GM23248 (cell line): Measurements from ENCODE around the gene PHYH. TPM values are rescaled to one million over a fixed set of nuclear protein-coding genes. Genes with fewer than 3 reads are reported as not detected.

Source experiments
- DNase-seq: peaks from one replicate; pipeline ENCODE4 v3.0.0-alpha.2; 2015
- H2AFZ ChIP-seq: fragments of 200-600 bp; sonication (generic); 2 replicates; pipeline ENCODE4 v1.6.1; 2016; ENCODE audit warnings: antibody characterized with exemption
- H3F3A ChIP-seq: fragments of 200-600 bp; sonication (generic); 2 replicates; pipeline ENCODE4 v1.6.1; 2016; ENCODE audit warnings: mild to moderate bottlenecking, antibody characterized with exemption, mixed run types; ENCODE audit not compliant: insufficient read depth
- H3K27ac ChIP-seq: fragments of 200-600 bp; sonication (generic); 2 replicates; pipeline ENCODE4 v1.5.1; 2016; ENCODE audit warnings: mild to moderate bottlenecking
- H3K27me3 ChIP-seq: fragments of 200-600 bp; sonication (generic); replicated peaks from 2 replicates; pipeline ENCODE4 v1.6.1; 2016; ENCODE audit warnings: mild to moderate bottlenecking; ENCODE audit not compliant: insufficient read depth
- H3K36me3 ChIP-seq: fragments of 200-600 bp; sonication (generic); 2 replicates; pipeline ENCODE4 v1.6.1; 2016; ENCODE audit warnings: low read depth, mild to moderate bottlenecking
- H3K4me1 ChIP-seq: fragments of 200-600 bp; sonication (generic); 2 replicates; pipeline ENCODE4 v1.6.1; 2016; ENCODE audit warnings: mild to moderate bottlenecking; ENCODE audit not compliant: insufficient read depth
- H3K4me2 ChIP-seq: fragments of 200-600 bp; sonication (generic); one replicate; pipeline ENCODE4 v1.6.1; 2016; ENCODE audit warnings: mild to moderate bottlenecking; ENCODE audit not compliant: unreplicated experiment
- H3K4me3 ChIP-seq: fragments of 200-600 bp; sonication (generic); 2 replicates; pipeline ENCODE4 v1.5.1; 2016; ENCODE audit warnings: mild to moderate bottlenecking
- H3K79me2 ChIP-seq: fragments of 200-600 bp; sonication (generic); 2 replicates; pipeline ENCODE4 v1.6.1; 2016; ENCODE audit warnings: mild to moderate bottlenecking; ENCODE audit not compliant: insufficient read depth
- H3K9ac ChIP-seq: fragments of 200-600 bp; sonication (generic); 2 replicates; pipeline ENCODE4 v1.6.1; 2016; ENCODE audit warnings: mild to moderate bottlenecking
- H3K9me2 ChIP-seq: fragments of 200-600 bp; sonication (generic); 2 replicates; pipeline ENCODE4 v1.6.1; 2016; ENCODE audit warnings: mixed run types, mild to moderate bottlenecking, moderate library complexity; ENCODE audit not compliant: insufficient read depth
- H3K9me3 ChIP-seq: fragments of 200-600 bp; sonication (generic); one replicate; pipeline ENCODE4 v1.6.1; 2017; ENCODE audit warnings: low read depth
- H4K20me1 ChIP-seq: fragments of 200-600 bp; sonication (generic); 2 replicates; pipeline ENCODE4 v1.6.0; 2016; ENCODE audit not compliant: insufficient read depth
- EZH2 ChIP-seq: fragments of 200-600 bp; sonication (generic); IDR thresholded peaks from 2 replicates; pipeline ENCODE4 v1.6.1; 2018; ENCODE audit warnings: antibody characterized with exemption, mild to moderate bottlenecking; ENCODE audit not compliant: insufficient read depth, poor library complexity, severe bottlenecking
- EZH2phosphoT487 ChIP-seq: fragments of 200-600 bp; sonication (generic); IDR thresholded peaks from 2 replicates; pipeline ENCODE4 v1.6.1; 2018; ENCODE audit warnings: antibody characterized with exemption, moderate library complexity, mild to moderate bottlenecking, low read depth; ENCODE audit not compliant: insufficient read depth
- WGBS, 2 experiments: methylation state at CpG; one replicate each; pipeline ENCODE4 v1.1.6; 2015 to 2017; ENCODE audit warnings: low lambda C conversion rate in 2 of 2, low coverage in 1 of 2; ENCODE audit errors: missing lambda C conversion rate in 2 of 2; 5-methylcytosine and 5-hydroxymethylcytosine counted together
- in situ Hi-C: fragments of 300-500 bp; cut with MboI; formaldehyde crosslinking; loops from 2 replicates; pipeline ENCODE4 v1.15.0; 2020
- polyA plus RNA-seq: library from polyadenylated mRNA; unstranded; fragments of >200 nt; fragmentation: Nextera tagmentation; extraction: Ambion mirVana; gene quantifications from 2 replicates; pipeline ENCODE4 v1.2.1, GENCODE V29; 2016
- total RNA-seq: library from RNA; depleted of rRNA; stranded (reverse); fragments of >200 nt; shearing (Covaris generic); gene quantifications from 2 replicates; pipeline ENCODE4 v1.2.3, GENCODE V29; 2014

The PHYH gene
- total and polyA plus RNA-seq, 2 experiments from 2014 or later, result 19.1 to 29.7 TPM

- Histone ChIP-seq H4K20me1 (no peaks in the 10 kb centered on the region), H3K4me2 (peak overlapping the region; percentile 71), H3K9me2 (no peaks in the 10 kb centered on the region), H2AFZ (peak overlapping the region; percentile 92), H3K27me3 (no peaks in the 10 kb centered on the region), H3K79me2 (no peaks in the 10 kb centered on the region), H3K4me1 (peaks cover 4% of the 10 kb centered on the region; the same call in 1 of the 2 replicates), H3K9me3 (no peaks in the 10 kb centered on the region), H3F3A (peaks cover 8% of the 10 kb centered on the region; the same call in 1 of the 2 replicates), H3K27ac (no peak overlapping the region), H3K4me3 (peak overlapping the region; percentile 81), H3K36me3 (no peaks in the 10 kb centered on the region), H3K9ac (peak overlapping the region; percentile 89)
- in situ Hi-C loops, result no loop called here
- DNase-seq, result no peak
- 66 to 73% methylated on average over 23 of the region's 23 CpGs for WGBS, 2 experiments
- TF ChIP-seq EZH2 (no peak), EZH2phosphoT487 (no peak)
Observed at GRCh38 chr10:13302821-13303555, 3.1 kb upstream of the PHYH start.

- in situ Hi-C loops, result no loop called here
- peak overlapping the region; percentile 81 for H3K27ac ChIP-seq
- peaks cover 8% of the 10 kb centered on the region; the same call in 1 of the 2 replicates for H3F3A ChIP-seq
- TF ChIP-seq EZH2 (no peak), EZH2phosphoT487 (no peak)
- no peaks in the 10 kb centered on the region for H3K36me3 ChIP-seq
- H4K20me1 ChIP-seq, result no peaks in the 10 kb centered on the region
- DNase-seq, result no peak
- H3K9ac ChIP-seq, result peak overlapping the region; percentile 91
- peak overlapping the region; percentile 84 for H3K4me2 ChIP-seq
- H3K9me2 ChIP-seq, result no peaks in the 10 kb centered on the region
- no peaks in the 10 kb centered on the region for H3K9me3 ChIP-seq
- 34 to 35% methylated on average over 20 of the region's 20 CpGs for WGBS, 2 experiments
- no peaks in the 10 kb centered on the region for H3K79me2 ChIP-seq
- no peaks in the 10 kb centered on the region for H3K27me3 ChIP-seq
- H3K4me3 ChIP-seq, result peak overlapping the region; percentile 83
- peak overlapping the region; percentile 92 for H2AFZ ChIP-seq
- H3K4me1 ChIP-seq, result peaks cover 4% of the 10 kb centered on the region; the same call in 1 of the 2 replicates
Observed at GRCh38 chr10:13298748-13299436, 972 bp downstream of the PHYH start.

GRCh38 chr10:13296476-13296875 lies 3.4 kb downstream of the PHYH start:
- no peak for TF ChIP-seq EZH2
- TF ChIP-seq EZH2phosphoT487, result no peak
- WGBS, 2 experiments, result 97 to 98% methylated on average over 10 of the region's 10 CpGs
- no peak overlapping the region for H3K4me3 ChIP-seq
- H3K27ac ChIP-seq, result no peak overlapping the region
- DNase-seq, result no peak
- H3K79me2 ChIP-seq, result no peaks in the 10 kb centered on the region
- H3K4me2 ChIP-seq, result no peak overlapping the region
- H3K36me3 ChIP-seq, result no peaks in the 10 kb centered on the region
- no peak overlapping the region for H2AFZ ChIP-seq
- H3K9ac ChIP-seq, result no peak overlapping the region
- H3K9me2 ChIP-seq, result no peaks in the 10 kb centered on the region
- H3K4me1 ChIP-seq, result peaks cover 2% of the 10 kb centered on the region; the same call in 1 of the 2 replicates
- in situ Hi-C loops, result no loop called here
- no peaks in the 10 kb centered on the region for H3K9me3 ChIP-seq
- no peaks in the 10 kb centered on the region for H3K27me3 ChIP-seq
- H3F3A ChIP-seq, result peaks cover 2% of the 10 kb centered on the region; the same call in 1 of the 2 replicates
- no peaks in the 10 kb centered on the region for H4K20me1 ChIP-seq

- Histone ChIP-seq H4K20me1 (no peaks in the 10 kb centered on the region), H3K27ac (no peak overlapping the region), H3K9me2 (no peaks in the 10 kb centered on the region), H3K9me3 (no peaks in the 10 kb centered on the region), H3K36me3 (no peaks in the 10 kb centered on the region), H3K4me3 (no peak overlapping the region), H3K4me1 (no peaks in the 10 kb centered on the region), H3K79me2 (no peaks in the 10 kb centered on the region), H3F3A (no peaks in the 10 kb centered on the region), H3K27me3 (no peaks in the 10 kb centered on the region), H2AFZ (no peak overlapping the region), H3K4me2 (no peak overlapping the region), H3K9ac (no peak overlapping the region)
- DNase-seq, result no peak
- no peak for TF ChIP-seq EZH2
- TF ChIP-seq EZH2phosphoT487, result no peak
- in situ Hi-C loops, result no loop called here
- 95 to 100% methylated on average over 2 of the region's 2 CpGs for WGBS, 2 experiments
Observed at GRCh38 chr10:13294784-13295183, 5.1 kb downstream of the PHYH start.
